Stimulated activated CD4-positive, alpha-beta T cell treated with anti-CD3 and anti-CD28 coated beads, Interleukin-4, amount 100 ng/mL, for 24 hours (primary cell): ENCODE results near the gene RMDN2.
"Not testable (repeated sequence)": the region's sequence is repeated elsewhere in the genome, so short reads cannot be mapped to it uniquely, and the experiment has no call there.

ENCODE experiments used
- DNase-seq: peaks from one replicate; pipeline ENCODE4 v3.0.0-alpha.2; 2020

Gene RMDN2

GRCh38 chr2:37937568-37937967 lies 12.5 kb downstream of the RMDN2 start:
- DNase-seq = not testable (repeated sequence)

GRCh38 chr2:37941267-37941666 lies 16.2 kb downstream of the RMDN2 start:
- DNase-seq = not testable (repeated sequence)

- no peak for DNase-seq
These were observed 19.2 kb downstream of the RMDN2 start for GRCh38 chr2:37944268-37944667.

GRCh38 chr2:37947306-37947705 lies 22.2 kb downstream of the RMDN2 start:
- DNase-seq = no peak

- not testable (repeated sequence) for DNase-seq
These were observed 37.1 kb downstream of the RMDN2 start for GRCh38 chr2:37962018-37962739.

GRCh38 chr2:37962740-37963121 lies 37.6 kb downstream of the RMDN2 start:
- DNase-seq = not testable (repeated sequence)

GRCh38 chr2:37963901-37964300 lies 38.8 kb downstream of the RMDN2 start:
- not testable (repeated sequence) for DNase-seq

- no peak for DNase-seq
These were observed 41.2 kb downstream of the RMDN2 start for GRCh38 chr2:37966326-37966725.

GRCh38 chr2:37969731-37970130 lies 44.6 kb downstream of the RMDN2 start:
- no peak for DNase-seq

GRCh38 chr2:37971971-37972370 lies 46.9 kb downstream of the RMDN2 start:
- no peak for DNase-seq

- no peak for DNase-seq
These were observed 48.7 kb downstream of the RMDN2 start for GRCh38 chr2:37973615-37974353.

- DNase-seq = no peak
These were observed 50.7 kb downstream of the RMDN2 start for GRCh38 chr2:37975808-37976207.

GRCh38 chr2:37976411-37976810 lies 51.3 kb downstream of the RMDN2 start:
- no peak for DNase-seq

- DNase-seq = peak; percentile 64
These were observed 57.1 kb downstream of the RMDN2 start for GRCh38 chr2:37982147-37982582.

- DNase-seq = no peak
These were observed 57.8 kb downstream of the RMDN2 start for GRCh38 chr2:37982847-37983246.

- no peak for DNase-seq
These were observed 58.6 kb downstream of the RMDN2 start for GRCh38 chr2:37983719-37984118.

GRCh38 chr2:37984176-37984575 lies 59.1 kb downstream of the RMDN2 start:
- no peak for DNase-seq

- DNase-seq = no peak
These were observed 59.5 kb downstream of the RMDN2 start for GRCh38 chr2:37984589-37984988.

GRCh38 chr2:37985333-37985732 lies 60.2 kb downstream of the RMDN2 start:
- no peak for DNase-seq

GRCh38 chr2:37987098-37987775 lies 62.1 kb downstream of the RMDN2 start:
- no peak for DNase-seq

- DNase-seq = no peak
These were observed 67.5 kb downstream of the RMDN2 start for GRCh38 chr2:37992601-37993000.

- DNase-seq = no peak
These were observed 68.1 kb downstream of the RMDN2 start for GRCh38 chr2:37993143-37993542.

GRCh38 chr2:37997629-37998028 lies 72.5 kb downstream of the RMDN2 start:
- DNase-seq = no peak
